ENCODE measurements around the gene CCDC60.

The CCDC60 gene

DNA sequence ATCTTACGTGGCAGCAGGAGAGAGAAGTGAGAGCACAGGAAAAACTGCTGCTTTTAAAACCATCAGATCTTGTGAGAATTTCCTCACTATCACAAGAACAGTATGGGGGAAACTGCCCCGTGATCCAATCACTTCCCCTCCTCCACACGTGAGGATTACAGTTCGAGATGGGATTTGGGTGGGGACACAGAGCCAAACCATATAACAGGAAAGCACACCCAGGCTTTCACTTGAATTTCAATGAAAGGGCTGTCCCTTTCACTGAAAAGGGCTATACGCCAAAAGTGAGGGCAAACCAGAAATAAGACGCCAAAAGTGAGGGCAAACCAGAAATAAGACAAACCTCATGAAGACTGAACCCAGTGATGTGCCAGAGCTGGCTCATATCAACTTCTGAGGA, 236.2 kb downstream of the CCDC60 start:
- Histone ChIP-seq H3K4me1 (ENCODE audit: control insufficient read depth, insufficient read depth, low read length) (no peaks in the 10 kb centered on the region), H3K4me3 (ENCODE audit: low read depth, low read length) (no peak overlapping the region), H3K27me3 (ENCODE audit: control insufficient read depth, insufficient read depth, low read length) (no peaks in the 10 kb centered on the region), H3K36me3 (ENCODE audit: control insufficient read depth, insufficient read depth, low read length) (no peaks in the 10 kb centered on the region), H3K9ac (ENCODE audit: low read depth, low read length) (no peak overlapping the region), H3K9me3 (ENCODE audit: control insufficient read depth, insufficient read depth, low read length) (no peaks in the 10 kb centered on the region)

- Histone ChIP-seq H3K9ac (ENCODE audit: low read depth, low read length) (no peak overlapping the region), H3K4me3 (ENCODE audit: low read depth, low read length) (no peak overlapping the region), H3K36me3 (ENCODE audit: control insufficient read depth, insufficient read depth, low read length) (no peaks in the 10 kb centered on the region), H3K4me1 (ENCODE audit: control insufficient read depth, insufficient read depth, low read length) (no peaks in the 10 kb centered on the region), H3K9me3 (ENCODE audit: control insufficient read depth, insufficient read depth, low read length) (no peaks in the 10 kb centered on the region), H3K27me3 (ENCODE audit: control insufficient read depth, insufficient read depth, low read length) (no peaks in the 10 kb centered on the region)
Measured at GRCh38 chr12:119573086-119573485, 238.6 kb downstream of the CCDC60 start.

- Histone ChIP-seq H3K9ac (ENCODE audit: low read depth, low read length) (no peak overlapping the region), H3K4me1 (ENCODE audit: control insufficient read depth, insufficient read depth, low read length) (no peaks in the 10 kb centered on the region), H3K4me3 (ENCODE audit: low read depth, low read length) (no peak overlapping the region)
Measured at GRCh38 chr12:119574255-119574654, 239.7 kb downstream of the CCDC60 start.

GRCh38 chr12:119576118-119576810, 241.7 kb downstream of the CCDC60 start:
- no peaks in the 10 kb centered on the region for H3K4me1 ChIP-seq (ENCODE audit: control insufficient read depth, insufficient read depth, low read length)
- H3K36me3 ChIP-seq (ENCODE audit: control insufficient read depth, insufficient read depth, low read length) = no peaks in the 10 kb centered on the region
- no peak overlapping the region for H3K4me3 ChIP-seq (ENCODE audit: low read depth, low read length)
- no peak overlapping the region for H3K9ac ChIP-seq (ENCODE audit: low read depth, low read length)
- no peaks in the 10 kb centered on the region for H3K27me3 ChIP-seq (ENCODE audit: control insufficient read depth, insufficient read depth, low read length)
- H3K9me3 ChIP-seq (ENCODE audit: control insufficient read depth, insufficient read depth, low read length) = no peaks in the 10 kb centered on the region

More at GRCh38 chr12:119574255-119574654, 239.7 kb downstream of the CCDC60 start:
- H3K9me3 ChIP-seq (ENCODE audit: control insufficient read depth, insufficient read depth, low read length) = no peaks in the 10 kb centered on the region
- no peaks in the 10 kb centered on the region for H3K36me3 ChIP-seq (ENCODE audit: control insufficient read depth, insufficient read depth, low read length)
- H3K27me3 ChIP-seq (ENCODE audit: control insufficient read depth, insufficient read depth, low read length) = no peaks in the 10 kb centered on the region

DNA sequence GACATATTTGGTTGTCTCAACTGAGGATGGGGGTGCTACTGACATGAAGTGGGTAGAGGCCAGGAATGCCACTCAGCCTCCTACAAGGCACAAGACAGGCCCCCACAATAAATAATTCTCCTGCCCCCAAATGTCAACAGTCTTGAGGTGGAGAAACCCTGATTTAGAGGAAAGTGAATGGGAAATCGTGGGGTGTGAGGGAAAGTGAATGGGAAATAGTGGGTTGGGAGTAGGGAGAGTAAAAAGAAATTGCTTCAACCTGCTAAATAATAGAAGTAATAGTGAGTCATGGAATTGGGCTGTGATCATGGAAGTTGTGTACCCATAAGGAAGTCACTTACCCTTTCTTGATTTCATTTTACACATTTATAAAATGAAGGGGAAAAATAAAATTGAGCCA, 242.4 kb downstream of the CCDC60 start:
- no peaks in the 10 kb centered on the region for H3K36me3 ChIP-seq (ENCODE audit: control insufficient read depth, insufficient read depth, low read length)
- no peaks in the 10 kb centered on the region for H3K27me3 ChIP-seq (ENCODE audit: control insufficient read depth, insufficient read depth, low read length)
- H3K9me3 ChIP-seq (ENCODE audit: control insufficient read depth, insufficient read depth, low read length) = no peaks in the 10 kb centered on the region
- no peak overlapping the region for H3K4me3 ChIP-seq (ENCODE audit: low read depth, low read length)
- H3K4me1 ChIP-seq (ENCODE audit: control insufficient read depth, insufficient read depth, low read length) = no peaks in the 10 kb centered on the region
- H3K9ac ChIP-seq (ENCODE audit: low read depth, low read length) = no peak overlapping the region

DNA sequence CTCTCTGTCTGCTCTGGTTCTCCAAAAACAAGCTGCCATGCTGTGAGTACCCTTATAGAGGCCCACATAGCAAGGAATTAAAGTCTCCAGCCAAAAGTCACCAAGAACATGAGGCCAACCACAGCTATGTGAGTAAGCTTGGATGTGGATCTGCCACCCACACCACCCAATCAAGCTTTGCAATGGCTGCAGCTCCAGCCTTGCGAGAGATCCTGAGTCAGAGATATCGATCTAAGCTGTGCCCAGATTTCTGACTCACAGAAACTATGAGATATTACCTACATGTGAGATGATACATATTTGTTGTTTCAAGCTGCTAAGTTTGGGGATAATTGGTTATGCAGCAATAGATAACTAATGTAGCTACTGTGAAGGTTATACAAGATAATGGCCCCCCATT, 243.6 kb downstream of the CCDC60 start:
- H3K27me3 ChIP-seq (ENCODE audit: control insufficient read depth, insufficient read depth, low read length) = no peaks in the 10 kb centered on the region
- H3K4me3 ChIP-seq (ENCODE audit: low read depth, low read length) = no peak overlapping the region
- no peaks in the 10 kb centered on the region for H3K9me3 ChIP-seq (ENCODE audit: control insufficient read depth, insufficient read depth, low read length)
- H3K4me1 ChIP-seq (ENCODE audit: control insufficient read depth, insufficient read depth, low read length) = no peaks in the 10 kb centered on the region
- no peak overlapping the region for H3K9ac ChIP-seq (ENCODE audit: low read depth, low read length)
- no peaks in the 10 kb centered on the region for H3K36me3 ChIP-seq (ENCODE audit: control insufficient read depth, insufficient read depth, low read length)

DNA sequence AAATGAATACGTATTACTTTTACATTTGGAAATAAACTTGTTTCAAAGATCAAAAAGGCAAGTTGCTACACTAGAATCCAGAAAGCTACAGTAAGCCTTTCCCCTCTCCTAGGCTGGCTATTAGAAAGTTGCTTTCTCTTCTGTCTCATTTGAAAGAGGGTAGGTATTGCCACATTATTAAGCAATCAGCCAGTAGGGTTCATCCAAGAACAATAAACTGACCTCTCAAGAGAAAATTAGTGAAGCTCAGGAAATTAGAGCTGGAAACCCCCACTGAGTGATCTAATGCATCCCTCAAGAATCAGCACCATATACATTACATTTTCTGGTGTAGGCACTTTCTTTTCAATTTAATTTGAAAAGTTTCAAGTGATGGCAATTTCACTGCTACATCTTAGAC, 254.6 kb downstream of the CCDC60 start:
- peaks cover 47% of the 10 kb centered on the region for H3K27me3 ChIP-seq (ENCODE audit: control insufficient read depth, insufficient read depth, low read length)
- H3K36me3 ChIP-seq (ENCODE audit: control insufficient read depth, insufficient read depth, low read length) = no peaks in the 10 kb centered on the region
- H3K9ac ChIP-seq (ENCODE audit: low read depth, low read length) = no peak overlapping the region
- H3K4me1 ChIP-seq (ENCODE audit: control insufficient read depth, insufficient read depth, low read length) = no peaks in the 10 kb centered on the region
- no peaks in the 10 kb centered on the region for H3K9me3 ChIP-seq (ENCODE audit: control insufficient read depth, insufficient read depth, low read length)
- H3K4me3 ChIP-seq (ENCODE audit: low read depth, low read length) = no peak overlapping the region

DNA sequence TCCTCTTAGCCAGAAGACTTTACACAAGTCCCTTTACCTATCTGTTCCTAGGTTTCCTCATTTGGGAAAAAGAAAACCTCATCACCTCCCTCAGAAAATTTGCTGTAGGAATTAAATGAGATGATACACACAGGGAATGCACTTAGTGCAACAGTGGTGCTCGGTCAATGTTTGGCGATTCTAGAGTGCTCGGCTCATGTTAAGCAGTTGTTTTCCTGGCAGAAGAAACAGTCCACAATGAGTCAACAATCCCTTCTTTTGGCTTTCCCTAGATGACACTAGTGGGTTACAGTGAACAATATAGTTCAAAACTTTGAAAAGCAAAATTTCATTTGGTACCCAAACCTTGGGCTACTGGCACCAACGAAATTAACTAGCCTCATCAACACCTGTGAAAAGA, 255.1 kb downstream of the CCDC60 start:
- Histone ChIP-seq H3K27me3 (ENCODE audit: control insufficient read depth, insufficient read depth, low read length) (peaks cover 52% of the 10 kb centered on the region), H3K9ac (ENCODE audit: low read depth, low read length) (no peak overlapping the region), H3K4me1 (ENCODE audit: control insufficient read depth, insufficient read depth, low read length) (no peaks in the 10 kb centered on the region), H3K9me3 (ENCODE audit: control insufficient read depth, insufficient read depth, low read length) (no peaks in the 10 kb centered on the region), H3K4me3 (ENCODE audit: low read depth, low read length) (no peak overlapping the region), H3K36me3 (ENCODE audit: control insufficient read depth, insufficient read depth, low read length) (no peaks in the 10 kb centered on the region)

Measured in iPS-15b (cell line).